ENCODE results near the gene UTS2.

Gene UTS2, protein sequence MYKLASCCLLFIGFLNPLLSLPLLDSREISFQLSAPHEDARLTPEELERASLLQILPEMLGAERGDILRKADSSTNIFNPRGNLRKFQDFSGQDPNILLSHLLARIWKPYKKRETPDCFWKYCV

DNA sequence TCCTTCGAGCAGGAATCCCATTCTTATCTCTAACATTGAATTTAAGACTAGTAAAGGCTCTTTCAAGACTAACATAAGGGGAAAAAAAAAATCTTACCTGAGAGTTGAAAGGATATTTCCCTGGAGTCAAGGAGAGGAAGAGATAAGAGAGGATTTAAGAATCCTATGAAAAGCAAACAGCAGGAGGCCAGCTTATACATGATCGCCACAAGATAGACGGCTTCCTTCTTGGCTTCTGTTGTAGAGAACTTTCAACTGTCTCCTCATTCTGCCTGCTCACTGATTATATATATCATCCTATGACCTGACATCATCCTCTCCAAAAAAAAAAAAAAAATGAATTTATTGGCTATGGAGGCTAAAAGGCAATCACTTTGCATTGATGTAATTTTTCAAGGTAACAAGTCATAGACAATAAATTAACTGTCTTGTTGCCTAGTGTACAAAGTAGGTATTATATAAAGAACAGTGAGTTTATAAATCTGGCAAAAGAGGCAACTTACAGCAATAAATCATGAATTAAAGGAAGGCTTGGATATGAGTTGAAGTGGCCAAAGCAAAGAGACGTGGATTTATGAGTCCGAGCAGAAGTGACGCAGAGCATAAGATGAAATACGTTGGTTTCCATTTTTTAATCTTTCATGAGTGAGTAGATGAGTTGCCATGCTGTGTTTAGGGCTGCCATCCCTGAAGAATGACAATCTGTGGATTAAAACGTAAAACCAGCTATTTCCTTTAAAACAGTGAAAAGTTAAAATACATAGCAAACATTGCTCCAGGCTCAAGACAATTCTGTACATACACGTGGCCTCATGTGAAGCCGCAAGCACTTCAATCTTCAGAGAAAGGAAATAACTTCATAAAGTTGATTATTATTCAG lies at the start of gene UTS2:
TSS of gene UTS2 (minus strand) at position 262 of the 880 bp plus-strand sequence. CDS start at position 200, 62 bp downstream.
- H3K9me3 ChIP-seq (ENCODE audit: control insufficient read depth in 2 of 2, low read length in 2 of 2) = no peaks in the 10 kb centered on the region
- peaks cover 0 to 2% of the 10 kb centered on the region in 2 donors for H3K36me3 ChIP-seq (ENCODE audit: control insufficient read depth in 2 of 2, insufficient read depth in 2 of 2, low read length in 2 of 2)
- H3K4me1 ChIP-seq (ENCODE audit: control insufficient read depth, insufficient read depth, low read length) = no peaks in the 10 kb centered on the region
- no peak within 1 kb of the TSS for H3K9ac ChIP-seq (ENCODE audit: low read length in 2 of 2)
- H3K27me3 ChIP-seq (ENCODE audit: control insufficient read depth in 1 of 2, insufficient read depth in 2 of 2, low read length in 2 of 2) = no peaks in the 10 kb centered on the region
- H3K4me3 ChIP-seq (ENCODE audit: low read length in 2 of 2) = no peak within 1 kb of the TSS
- H3K27ac ChIP-seq (ENCODE audit: low read length) = no peak within 1 kb of the TSS

DNA sequence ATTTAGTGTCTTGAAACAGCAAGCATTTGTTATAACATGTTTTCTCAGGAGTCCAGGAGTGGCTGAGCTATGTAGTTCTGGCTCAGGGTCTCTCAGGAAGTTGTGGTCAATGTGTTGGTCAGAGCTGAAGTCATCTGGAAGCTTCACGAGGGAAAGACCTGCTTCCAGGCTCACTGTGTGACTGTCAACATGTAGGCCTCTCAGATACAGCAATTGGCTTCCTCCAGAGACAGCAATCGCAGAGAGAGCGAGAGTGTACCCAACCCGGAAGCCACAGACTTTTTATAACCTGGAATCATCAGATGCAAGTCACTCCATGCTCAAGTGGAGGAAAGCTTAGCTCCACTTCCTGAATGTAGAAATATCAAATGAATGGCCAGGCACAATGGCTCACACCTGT lies 46.9 kb upstream of the UTS2 start:
- H3K27me3 ChIP-seq (ENCODE audit: control insufficient read depth in 1 of 2, insufficient read depth in 2 of 2, low read length in 2 of 2) = no peaks in the 10 kb centered on the region
- H3K9ac ChIP-seq (ENCODE audit: low read length in 2 of 2) = no peak overlapping the region
- no peak overlapping the region for H3K4me3 ChIP-seq (ENCODE audit: low read length in 2 of 2)
- no peaks in the 10 kb centered on the region for H3K9me3 ChIP-seq (ENCODE audit: control insufficient read depth in 2 of 2, low read length in 2 of 2)
- no peaks in the 10 kb centered on the region for H3K36me3 ChIP-seq (ENCODE audit: control insufficient read depth in 2 of 2, insufficient read depth in 2 of 2, low read length in 2 of 2)
- H3K4me1 ChIP-seq (ENCODE audit: control insufficient read depth, insufficient read depth, low read length) = no peaks in the 10 kb centered on the region
- H3K27ac ChIP-seq (ENCODE audit: low read length) = no peak overlapping the region

DNA sequence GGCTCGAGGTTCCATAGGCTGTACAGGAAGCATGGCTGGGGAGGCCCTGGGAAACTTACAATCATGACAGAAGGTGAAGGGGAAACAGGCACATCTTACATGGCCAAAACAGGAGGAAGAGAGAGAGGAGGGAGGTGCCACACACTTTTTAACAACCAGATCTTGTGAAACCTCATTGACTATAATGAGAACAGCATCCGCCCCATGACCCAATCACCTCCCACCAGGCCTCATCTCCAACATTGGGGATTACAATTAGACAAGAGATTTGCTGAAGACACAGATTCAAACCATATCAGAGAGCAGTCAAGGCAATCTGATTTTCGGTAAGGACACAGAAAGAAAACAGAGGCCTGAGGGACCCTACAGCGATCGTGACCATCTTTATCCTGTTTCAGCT lies 46.1 kb upstream of the UTS2 start:
- Histone ChIP-seq H3K9ac (ENCODE audit: low read length in 2 of 2) (no peak overlapping the region), H3K4me1 (ENCODE audit: control insufficient read depth, insufficient read depth, low read length) (no peaks in the 10 kb centered on the region), H3K9me3 (ENCODE audit: control insufficient read depth in 2 of 2, low read length in 2 of 2) (no peaks in the 10 kb centered on the region), H3K27me3 (ENCODE audit: control insufficient read depth in 1 of 2, insufficient read depth in 2 of 2, low read length in 2 of 2) (no peaks in the 10 kb centered on the region), H3K4me3 (ENCODE audit: low read length in 2 of 2) (no peak overlapping the region), H3K27ac (ENCODE audit: low read length) (no peak overlapping the region), H3K36me3 (ENCODE audit: control insufficient read depth in 2 of 2, insufficient read depth in 2 of 2, low read length in 2 of 2) (no peaks in the 10 kb centered on the region)

DNA sequence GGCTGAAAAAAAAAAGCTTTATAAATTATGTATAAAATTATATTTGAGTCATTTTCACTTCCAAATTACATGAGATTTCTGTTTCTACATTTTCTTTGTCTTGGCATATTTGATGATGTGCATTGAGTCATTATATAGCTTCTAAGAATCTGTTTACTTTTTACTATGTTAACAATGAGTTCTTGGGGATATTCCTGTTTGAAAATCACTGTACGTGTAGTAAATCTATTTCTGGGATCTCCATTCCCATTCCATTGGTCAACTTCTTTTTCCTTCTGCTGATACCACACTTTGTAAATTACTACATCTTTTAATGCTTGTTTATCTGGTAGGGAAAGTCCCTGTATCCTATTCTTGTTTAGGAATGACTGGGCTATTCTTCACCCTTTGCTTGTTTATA lies 44.1 kb upstream of the UTS2 start:
- no peaks in the 10 kb centered on the region for H3K9me3 ChIP-seq (ENCODE audit: control insufficient read depth in 2 of 2, low read length in 2 of 2)

DNA sequence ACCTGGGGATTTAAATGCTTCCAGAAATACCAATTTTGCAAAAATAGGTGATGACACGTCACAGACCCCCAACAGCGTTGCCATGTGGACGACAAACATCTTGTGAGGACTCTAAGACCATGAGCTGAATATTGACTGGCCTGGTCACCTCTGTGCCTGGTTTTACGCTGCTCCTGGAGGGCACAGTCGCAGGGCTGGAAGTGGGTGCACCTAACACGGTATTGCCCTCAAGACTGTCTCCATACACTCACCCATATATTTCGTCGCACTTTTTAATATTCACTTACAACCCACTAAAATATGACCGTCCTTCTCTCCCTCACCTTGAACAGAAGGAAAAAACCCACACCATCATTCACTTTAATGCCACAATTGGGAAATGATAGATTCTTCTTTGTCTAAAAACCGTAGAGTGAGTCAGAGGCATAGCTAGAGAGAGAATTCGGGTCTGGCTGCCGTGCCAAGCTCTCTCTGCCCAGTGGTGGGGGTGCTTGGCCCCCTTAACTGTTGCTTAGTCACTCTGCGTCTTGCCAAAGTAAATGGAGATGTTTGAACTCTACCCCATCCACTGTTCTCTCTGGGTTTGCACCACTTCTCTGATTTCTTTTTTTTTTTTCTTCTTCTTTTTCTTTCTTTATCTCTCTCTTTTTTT lies 40.8 kb upstream of the UTS2 start:
- peaks cover 2 to 6% of the 10 kb centered on the region in 2 donors for H3K27me3 ChIP-seq (ENCODE audit: control insufficient read depth in 1 of 2, insufficient read depth in 2 of 2, low read length in 2 of 2)
- no peaks in the 10 kb centered on the region for H3K9me3 ChIP-seq (ENCODE audit: control insufficient read depth in 2 of 2, low read length in 2 of 2)
- H3K9ac ChIP-seq (ENCODE audit: low read length in 2 of 2) = no peak overlapping the region
- H3K36me3 ChIP-seq (ENCODE audit: control insufficient read depth in 2 of 2, insufficient read depth in 2 of 2, low read length in 2 of 2) = no peaks in the 10 kb centered on the region
- H3K4me3 ChIP-seq (ENCODE audit: low read length in 2 of 2) = no peak overlapping the region
- no peaks in the 10 kb centered on the region for H3K4me1 ChIP-seq (ENCODE audit: control insufficient read depth, insufficient read depth, low read length)
- no peak overlapping the region for H3K27ac ChIP-seq (ENCODE audit: low read length)

More for the DNA sequence above, 44.1 kb upstream of the UTS2 start:
- no peak overlapping the region for H3K4me3 ChIP-seq (ENCODE audit: low read length in 2 of 2)
- no peaks in the 10 kb centered on the region for H3K36me3 ChIP-seq (ENCODE audit: control insufficient read depth in 2 of 2, insufficient read depth in 2 of 2, low read length in 2 of 2)
- peaks cover 0 to under 1% of the 10 kb centered on the region in 2 donors for H3K27me3 ChIP-seq (ENCODE audit: control insufficient read depth in 1 of 2, insufficient read depth in 2 of 2, low read length in 2 of 2)
- H3K27ac ChIP-seq (ENCODE audit: low read length) = no peak overlapping the region
- H3K4me1 ChIP-seq (ENCODE audit: control insufficient read depth, insufficient read depth, low read length) = no peaks in the 10 kb centered on the region
- no peak overlapping the region for H3K9ac ChIP-seq (ENCODE audit: low read length in 2 of 2)

DNA sequence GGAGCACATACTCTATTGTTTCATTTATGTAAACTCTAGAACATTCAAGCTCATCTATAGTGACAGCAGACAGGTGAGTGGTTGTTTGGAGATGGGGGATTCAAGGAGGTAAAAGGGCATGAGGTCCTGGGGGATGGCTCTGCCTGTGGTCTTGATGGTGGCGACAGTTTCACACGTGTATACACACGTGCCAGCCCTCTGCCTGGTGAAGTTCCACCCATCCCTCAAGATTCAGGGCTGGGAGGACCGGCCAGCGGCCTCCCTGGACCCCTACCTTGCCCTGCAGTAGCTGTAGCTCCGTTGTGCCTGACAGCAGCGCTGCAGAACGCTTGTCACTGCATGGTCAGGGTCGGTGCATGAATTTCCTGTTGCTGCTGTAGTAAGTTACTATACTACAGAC lies 38.9 kb upstream of the UTS2 start:
- Histone ChIP-seq H3K27ac (ENCODE audit: low read length) (no peak overlapping the region), H3K4me1 (ENCODE audit: control insufficient read depth, insufficient read depth, low read length) (no peaks in the 10 kb centered on the region), H3K36me3 (ENCODE audit: control insufficient read depth in 2 of 2, insufficient read depth in 2 of 2, low read length in 2 of 2) (no peaks in the 10 kb centered on the region), H3K9ac (ENCODE audit: low read length in 2 of 2) (no peak overlapping the region), H3K9me3 (ENCODE audit: control insufficient read depth in 2 of 2, low read length in 2 of 2) (no peaks in the 10 kb centered on the region), H3K27me3 (ENCODE audit: control insufficient read depth in 1 of 2, insufficient read depth in 2 of 2, low read length in 2 of 2) (peaks cover 10 to 14% of the 10 kb centered on the region in 2 donors), H3K4me3 (ENCODE audit: low read length in 2 of 2) (no peak overlapping the region)

DNA sequence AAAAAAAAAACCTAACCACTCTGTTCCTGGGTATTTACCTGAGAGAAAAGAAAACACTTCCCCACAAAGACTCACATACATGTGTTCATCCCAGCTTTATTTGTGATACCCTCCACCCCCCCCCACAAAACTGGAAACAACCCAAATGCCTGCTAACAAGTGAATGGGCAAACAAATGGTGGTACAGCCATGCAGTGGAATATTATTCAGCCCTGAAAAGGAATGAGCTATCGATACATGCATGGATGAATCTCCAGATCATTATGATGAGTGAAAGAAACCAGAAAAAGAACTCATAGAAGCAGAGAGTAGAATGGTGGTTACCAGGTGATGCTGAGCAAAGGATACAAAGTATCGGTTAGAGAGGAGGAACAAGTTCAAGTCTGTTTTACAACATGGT lies 38.0 kb upstream of the UTS2 start:
- Histone ChIP-seq H3K9ac (ENCODE audit: low read length in 2 of 2) (no peak overlapping the region), H3K4me3 (ENCODE audit: low read length in 2 of 2) (no peak overlapping the region)

DNA sequence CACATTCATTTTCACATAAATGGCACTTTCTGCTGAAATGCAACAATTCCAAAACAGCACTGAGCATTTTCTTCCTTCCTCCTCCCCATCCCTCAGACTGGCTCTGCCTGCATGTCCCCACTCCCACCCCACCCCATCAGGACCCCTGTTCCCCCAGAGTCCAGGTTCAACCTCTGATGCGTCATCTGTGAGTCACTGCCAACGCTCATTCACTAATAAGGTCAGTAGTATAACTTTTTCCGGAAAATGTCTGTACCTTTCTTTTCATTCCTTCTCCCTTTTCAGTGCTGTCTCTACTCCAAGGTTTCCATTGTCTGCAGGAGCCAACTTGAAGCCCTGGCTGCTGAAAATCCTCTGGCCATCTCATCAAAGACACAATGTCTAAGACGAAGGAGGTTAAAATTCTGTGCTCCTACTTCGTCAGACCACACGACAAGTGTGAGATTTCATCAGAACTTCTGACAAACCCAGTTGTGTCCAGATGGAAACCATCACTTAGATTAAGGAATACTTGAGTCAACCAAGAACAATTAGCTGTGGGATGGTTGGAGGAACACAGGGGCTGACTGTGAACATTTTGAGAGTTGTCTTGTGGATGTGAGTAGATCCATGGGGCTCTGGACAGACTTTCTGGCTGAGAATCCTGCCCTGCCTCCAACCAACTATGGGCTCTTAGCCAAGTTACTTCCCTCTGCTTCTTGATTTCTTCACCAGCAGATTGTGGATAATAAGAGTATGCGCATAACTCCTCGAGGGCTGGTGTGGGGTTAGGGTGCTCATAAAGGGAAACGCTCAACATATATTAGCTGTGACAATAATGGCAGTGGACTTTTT lies 35.6 kb upstream of the UTS2 start:
- Histone ChIP-seq H3K4me1 (ENCODE audit: control insufficient read depth, insufficient read depth, low read length) (no peaks in the 10 kb centered on the region), H3K9me3 (ENCODE audit: control insufficient read depth in 2 of 2, low read length in 2 of 2) (no peaks in the 10 kb centered on the region), H3K36me3 (ENCODE audit: control insufficient read depth in 2 of 2, insufficient read depth in 2 of 2, low read length in 2 of 2) (no peaks in the 10 kb centered on the region), H3K4me3 (ENCODE audit: low read length in 2 of 2) (no peak overlapping the region), H3K27me3 (ENCODE audit: control insufficient read depth in 1 of 2, insufficient read depth in 2 of 2, low read length in 2 of 2) (peaks cover 14 to 15% of the 10 kb centered on the region in 2 donors), H3K9ac (ENCODE audit: low read length in 2 of 2) (no peak overlapping the region), H3K27ac (ENCODE audit: low read length) (no peak overlapping the region)

More for the DNA sequence above, 38.0 kb upstream of the UTS2 start:
- H3K4me1 ChIP-seq (ENCODE audit: control insufficient read depth, insufficient read depth, low read length) = no peaks in the 10 kb centered on the region
- no peaks in the 10 kb centered on the region for H3K9me3 ChIP-seq (ENCODE audit: control insufficient read depth in 2 of 2, low read length in 2 of 2)
- no peak overlapping the region for H3K27ac ChIP-seq (ENCODE audit: low read length)
- H3K27me3 ChIP-seq (ENCODE audit: control insufficient read depth in 1 of 2, insufficient read depth in 2 of 2, low read length in 2 of 2) = peaks cover 14 to 15% of the 10 kb centered on the region in 2 donors
- no peaks in the 10 kb centered on the region for H3K36me3 ChIP-seq (ENCODE audit: control insufficient read depth in 2 of 2, insufficient read depth in 2 of 2, low read length in 2 of 2)

DNA sequence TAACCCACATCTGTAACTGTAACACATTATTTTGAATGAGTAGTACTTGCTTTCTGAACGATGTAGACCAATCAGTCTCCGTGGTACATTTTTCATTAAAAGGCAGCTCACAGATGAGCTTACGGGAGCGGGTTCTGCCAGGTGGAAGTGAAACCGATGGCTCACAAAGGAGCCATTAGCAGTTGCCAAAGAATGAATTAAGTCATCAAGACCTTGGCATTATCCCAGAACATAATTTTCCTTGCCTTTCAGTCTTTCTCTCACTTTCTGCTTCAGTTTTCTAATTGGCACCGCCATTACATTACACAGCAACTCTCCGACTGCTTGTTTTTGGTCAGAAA lies 33.5 kb upstream of the UTS2 start:
- Histone ChIP-seq H3K36me3 (ENCODE audit: control insufficient read depth in 2 of 2, insufficient read depth in 2 of 2, low read length in 2 of 2) (no peaks in the 10 kb centered on the region), H3K4me1 (ENCODE audit: control insufficient read depth, insufficient read depth, low read length) (no peaks in the 10 kb centered on the region), H3K9me3 (ENCODE audit: control insufficient read depth in 2 of 2, low read length in 2 of 2) (no peaks in the 10 kb centered on the region), H3K27ac (ENCODE audit: low read length) (no peak overlapping the region), H3K4me3 (ENCODE audit: low read length in 2 of 2) (no peak overlapping the region), H3K9ac (ENCODE audit: low read length in 2 of 2) (no peak overlapping the region), H3K27me3 (ENCODE audit: control insufficient read depth in 1 of 2, insufficient read depth in 2 of 2, low read length in 2 of 2) (peaks cover 12 to 15% of the 10 kb centered on the region in 2 donors)
